G401 (cell line): ENCODE data around the gene KCNC4. TPM values are rescaled to one million over a fixed set of nuclear protein-coding genes. Genes with fewer than 3 reads are reported as not detected.

ENCODE experiments used
- DNase-seq: peaks from one replicate; pipeline ENCODE4 v3.0.0-alpha.2; 2015; ENCODE audit warnings: low spot score
- in situ Hi-C: cut with HindIII; loops from 2 replicates; pipeline ENCODE4 v1.10.0; 2016; ENCODE audit warnings: low sequenced_read_pairs, mixed read lengths
- total RNA-seq: library from RNA; depleted of rRNA; stranded (reverse); fragments of >200 nt; shearing (Covaris generic); gene quantifications from 2 replicates; pipeline ENCODE4 v1.2.3, GENCODE V29; 2014; rRNA removed

Gene KCNC4
- total RNA-seq = 4.8 and 5.9 TPM in 2 replicates

DNA sequence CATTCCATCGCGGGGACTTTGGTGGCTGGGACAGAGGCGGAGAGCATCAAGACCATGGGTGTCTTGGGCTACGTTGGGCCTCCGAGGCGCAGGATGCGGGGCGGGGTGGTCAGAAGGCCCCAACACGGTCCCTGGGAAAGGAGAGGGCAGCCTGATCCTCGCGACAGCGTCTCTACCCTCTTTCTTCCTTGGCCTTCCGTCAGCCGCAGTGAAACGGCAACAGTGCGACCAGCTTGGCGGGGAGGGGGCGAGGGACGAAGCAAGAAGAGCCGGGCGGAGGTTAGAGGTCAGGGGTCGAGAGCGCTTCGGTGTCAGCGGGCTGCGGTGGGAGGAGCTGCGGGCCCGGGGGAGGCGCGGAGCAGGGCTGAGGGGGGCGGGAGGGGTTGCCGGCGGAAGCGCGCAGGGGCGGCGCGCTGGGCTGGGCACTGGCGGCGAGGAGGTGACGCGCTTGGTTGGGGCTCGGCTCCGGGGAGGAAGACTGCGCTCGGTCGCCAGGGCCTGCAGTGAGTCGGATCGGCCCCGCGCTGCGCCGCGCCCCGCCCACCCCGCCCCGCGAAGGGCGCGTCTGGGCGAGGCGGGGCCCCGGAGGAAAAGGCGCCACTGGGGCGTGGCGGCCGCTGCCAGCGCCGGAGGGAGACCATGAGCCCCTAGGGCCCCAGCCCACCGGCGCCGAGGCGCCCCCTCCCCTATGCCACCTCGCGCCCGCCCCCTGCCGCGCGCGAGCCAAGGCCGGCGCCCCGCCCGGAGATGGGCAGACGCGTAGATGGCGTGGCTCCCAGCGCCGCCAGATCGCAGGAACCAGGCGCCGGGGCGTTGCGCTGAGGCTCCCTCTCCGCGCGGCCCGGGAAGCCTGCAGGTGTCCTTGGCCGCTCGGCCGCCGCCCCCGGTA lies at the start of gene KCNC4:
KCNC4 (plus strand) TSS at position 600 of the 889 bp plus-strand sequence. CDS start 1,186 bp downstream, outside the sequence.
- peak; percentile 80 for DNase-seq

GRCh38 chr1:110160538-110161100 lies 49.5 kb upstream of the KCNC4 start:
- in situ Hi-C loops = no loop called here
- DNase-seq = peak; percentile 65

More for the DNA sequence above, at the start of gene KCNC4:
- in situ Hi-C loops = no loop called here

DNA sequence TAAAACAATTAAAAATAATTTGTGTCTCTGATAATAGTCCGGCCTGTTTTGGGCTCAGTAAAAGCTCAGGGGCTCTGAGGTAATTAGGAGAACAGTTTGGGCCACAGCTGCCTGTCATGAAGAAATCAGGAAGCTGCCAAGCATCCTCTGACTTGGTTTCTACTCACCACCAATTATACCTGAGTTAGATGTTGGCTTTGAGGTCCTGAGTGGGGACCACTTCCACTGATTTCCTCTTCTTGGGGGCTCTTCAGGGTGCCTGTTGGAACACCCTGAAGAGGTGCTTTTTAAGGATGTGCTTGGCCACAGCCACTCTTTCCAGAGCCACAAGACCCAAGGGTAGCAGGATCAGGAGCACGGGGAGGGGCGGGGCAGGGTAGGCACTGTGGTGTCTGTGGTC lies 48.9 kb upstream of the KCNC4 start:
- in situ Hi-C loops = no loop called here
- no peak for DNase-seq

GRCh38 chr1:110161849-110162248 lies 48.3 kb upstream of the KCNC4 start:
- peak; percentile 93 for DNase-seq
- in situ Hi-C loops = no loop called here

- no peak for DNase-seq
- in situ Hi-C loops = no loop called here
These were observed 46.5 kb upstream of the KCNC4 start for GRCh38 chr1:110163591-110163990.

DNA sequence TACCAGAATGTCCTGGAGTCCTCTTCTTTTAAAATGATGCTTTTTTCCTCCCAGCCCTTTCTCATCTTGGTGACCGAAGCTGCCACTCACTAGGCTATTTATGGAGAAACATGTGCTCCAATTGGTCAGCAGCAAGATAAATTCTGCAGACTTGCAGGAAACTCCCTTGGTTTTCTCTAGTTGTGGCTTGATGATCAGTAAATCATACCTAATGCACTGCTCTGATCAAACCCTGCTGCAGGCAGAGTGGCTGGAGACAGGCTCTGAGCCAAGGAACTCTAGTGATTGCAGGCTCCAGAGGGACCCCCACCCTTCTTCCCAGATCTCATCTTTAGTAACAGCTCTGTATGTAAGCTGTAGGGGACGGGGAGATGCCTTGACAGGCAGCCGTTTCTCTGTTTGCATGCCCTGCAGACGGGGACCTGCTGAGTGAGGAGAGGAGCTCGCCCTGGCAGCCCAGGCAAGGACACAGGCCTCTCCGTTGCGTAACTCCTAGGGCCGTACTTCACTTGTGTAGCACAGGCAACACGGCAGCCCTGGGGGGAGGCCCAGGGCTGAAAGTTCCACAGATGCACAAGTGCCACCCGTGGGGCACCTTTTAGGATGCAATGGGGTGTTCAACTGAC lies 45.3 kb upstream of the KCNC4 start:
- in situ Hi-C loops = no loop called here
- peak; percentile 78 for DNase-seq

DNA sequence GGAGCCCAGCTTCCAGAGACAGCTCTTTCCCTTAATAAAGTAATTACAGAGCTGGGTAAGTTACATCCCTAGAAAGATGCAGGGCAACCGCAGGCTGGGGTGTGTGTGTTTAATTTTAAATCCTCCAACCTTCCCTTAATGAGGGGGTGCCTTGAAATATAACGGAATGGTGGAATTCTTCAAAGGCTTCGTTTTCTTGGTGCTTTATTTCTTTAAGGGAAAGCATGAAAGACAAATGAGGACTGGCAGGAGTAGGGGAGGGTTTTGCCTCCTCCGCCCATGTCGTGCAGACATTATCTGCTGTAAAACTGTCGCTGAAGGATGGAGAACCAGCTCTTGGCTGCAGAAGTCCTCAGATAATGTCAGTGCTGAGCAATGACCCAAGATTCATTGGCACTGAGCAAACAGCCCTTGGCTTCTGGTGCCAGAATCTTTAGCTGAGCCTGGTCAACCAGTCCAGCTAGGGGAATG lies 44.3 kb upstream of the KCNC4 start:
- DNase-seq = peak; percentile 81
- in situ Hi-C loops = no loop called here

GRCh38 chr1:110166861-110167260 lies 43.3 kb upstream of the KCNC4 start:
- in situ Hi-C loops = no loop called here
- peak; percentile 74 for DNase-seq

- peak; percentile 66 for DNase-seq
- in situ Hi-C loops = no loop called here
These were observed 39.1 kb upstream of the KCNC4 start for GRCh38 chr1:110170766-110171733.

GRCh38 chr1:110172001-110172400 lies 38.1 kb upstream of the KCNC4 start:
- in situ Hi-C loops = no loop called here
- no peak for DNase-seq

GRCh38 chr1:110173466-110174105 lies 36.5 kb upstream of the KCNC4 start:
- in situ Hi-C loops = no loop called here
- no peak for DNase-seq

GRCh38 chr1:110174961-110175360 lies 35.2 kb upstream of the KCNC4 start:
- no peak for DNase-seq
- in situ Hi-C loops = no loop called here

- in situ Hi-C loops = no loop called here
- peak; percentile 55 for DNase-seq
These were observed 33.7 kb upstream of the KCNC4 start for GRCh38 chr1:110176299-110176956.

- DNase-seq = no peak
- in situ Hi-C loops = no loop called here
These were observed 32.3 kb upstream of the KCNC4 start for GRCh38 chr1:110177775-110178174.

GRCh38 chr1:110183642-110184167 lies 26.4 kb upstream of the KCNC4 start:
- in situ Hi-C loops = no loop called here
- no peak for DNase-seq

DNA sequence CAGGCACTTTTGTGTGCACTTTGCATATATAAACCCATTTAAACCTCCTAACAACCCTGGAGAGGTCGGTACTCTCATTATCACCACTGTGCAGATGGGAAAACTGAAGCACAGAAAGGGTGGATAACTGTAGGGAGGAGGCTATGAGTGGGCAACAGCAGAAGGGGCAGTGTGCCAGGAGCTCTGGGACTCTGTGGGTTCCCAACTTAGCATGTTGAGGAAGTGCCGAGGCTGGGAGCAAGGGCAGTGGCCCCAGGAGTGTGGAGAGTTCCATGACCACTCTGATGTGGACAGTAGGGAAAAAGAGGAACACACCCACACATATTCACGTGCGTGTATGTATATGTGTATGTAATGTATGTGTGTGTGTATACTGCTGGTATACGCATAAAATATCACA lies 25.7 kb upstream of the KCNC4 start:
- no peak for DNase-seq
- in situ Hi-C loops = no loop called here

DNA sequence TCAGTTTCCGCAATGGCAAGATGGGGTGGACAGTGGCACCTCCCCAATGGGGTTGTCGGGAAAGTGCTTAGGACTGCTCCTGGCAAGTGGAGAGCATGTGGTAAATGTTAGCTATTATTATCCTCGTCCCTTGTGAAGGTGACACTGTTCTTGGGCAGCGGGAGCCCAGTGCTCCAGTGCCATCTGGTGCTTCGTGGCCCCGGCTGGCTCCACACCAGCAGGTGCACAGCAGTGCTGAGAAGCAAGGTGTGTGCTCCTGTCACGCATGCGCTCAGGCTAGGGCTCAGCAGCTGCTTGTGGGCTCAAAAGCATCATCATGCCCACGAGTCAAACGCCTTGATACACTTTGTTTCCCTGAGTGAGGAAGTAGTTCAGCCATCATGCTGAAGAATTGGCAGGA lies 24.9 kb upstream of the KCNC4 start:
- in situ Hi-C loops = no loop called here
- DNase-seq = peak; percentile 90

GRCh38 chr1:110186558-110186957 lies 23.6 kb upstream of the KCNC4 start:
- DNase-seq = no peak
- in situ Hi-C loops = no loop called here
